Measurements from ENCODE around the gene ARHGDIG. TPM values are rescaled to one million over a fixed set of nuclear protein-coding genes. Genes with fewer than 3 reads are reported as not detected.

The ARHGDIG gene
- total RNA-seq, 1 experiment from 2014 or later, result 2.4 TPM

DNA sequence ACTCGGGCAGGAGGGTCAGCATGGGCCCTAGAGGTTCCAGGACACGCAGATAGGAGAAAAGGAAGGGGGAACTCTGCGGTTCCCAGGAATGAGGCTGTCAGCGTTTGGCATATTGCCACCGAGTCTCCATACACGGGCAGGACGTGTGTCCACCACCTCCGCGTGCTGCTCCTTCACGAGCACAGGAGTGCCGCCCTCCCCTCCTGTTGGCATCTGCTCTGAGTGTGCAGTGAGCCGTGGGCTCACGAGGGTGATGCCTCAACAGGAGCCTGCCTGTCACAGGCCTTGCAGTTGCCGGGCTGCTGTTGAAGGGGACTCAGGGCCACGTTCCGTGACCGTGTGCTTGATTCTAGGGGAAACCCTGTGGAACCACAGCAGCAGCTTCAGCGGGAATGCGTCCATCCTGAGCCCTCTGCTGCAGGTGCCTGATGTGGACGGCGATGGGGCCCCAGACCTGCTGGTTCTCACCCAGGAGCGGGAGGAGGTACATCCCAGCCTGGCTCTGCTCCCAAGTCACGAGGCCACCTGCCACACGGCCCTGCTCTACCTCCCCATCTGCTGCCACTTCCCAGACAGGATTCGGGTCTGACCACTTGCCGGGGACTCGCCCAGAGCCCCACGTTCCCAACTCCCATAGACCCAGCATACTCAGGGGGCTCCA lies 19.2 kb upstream of the ARHGDIG start:
- POLR2A ChIA-PET, result no interaction called here
- ATAC-seq, result no peak
- CTCF ChIA-PET, result no interaction called here
- H3K36me3 ChIP-seq (ENCODE audit: control insufficient read depth, insufficient read depth, low read length), result no peaks in the 10 kb centered on the region
- in situ Hi-C loops (cut with HindIII; ENCODE audit: low pct_unique_long_range_greater_than_20kb, low sequenced_read_pairs) (no loop called here), intact Hi-C loops (cut with micrococcal nuclease; ENCODE audit: unreplicated experiment) (no loop called here)
- TF ChIP-seq, protein P1, sequence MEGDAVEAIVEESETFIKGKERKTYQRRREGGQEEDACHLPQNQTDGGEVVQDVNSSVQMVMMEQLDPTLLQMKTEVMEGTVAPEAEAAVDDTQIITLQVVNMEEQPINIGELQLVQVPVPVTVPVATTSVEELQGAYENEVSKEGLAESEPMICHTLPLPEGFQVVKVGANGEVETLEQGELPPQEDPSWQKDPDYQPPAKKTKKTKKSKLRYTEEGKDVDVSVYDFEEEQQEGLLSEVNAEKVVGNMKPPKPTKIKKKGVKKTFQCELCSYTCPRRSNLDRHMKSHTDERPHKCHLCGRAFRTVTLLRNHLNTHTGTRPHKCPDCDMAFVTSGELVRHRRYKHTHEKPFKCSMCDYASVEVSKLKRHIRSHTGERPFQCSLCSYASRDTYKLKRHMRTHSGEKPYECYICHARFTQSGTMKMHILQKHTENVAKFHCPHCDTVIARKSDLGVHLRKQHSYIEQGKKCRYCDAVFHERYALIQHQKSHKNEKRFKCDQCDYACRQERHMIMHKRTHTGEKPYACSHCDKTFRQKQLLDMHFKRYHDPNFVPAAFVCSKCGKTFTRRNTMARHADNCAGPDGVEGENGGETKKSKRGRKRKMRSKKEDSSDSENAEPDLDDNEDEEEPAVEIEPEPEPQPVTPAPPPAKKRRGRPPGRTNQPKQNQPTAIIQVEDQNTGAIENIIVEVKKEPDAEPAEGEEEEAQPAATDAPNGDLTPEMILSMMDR (IDR thresholded peaks at IDR 0.05), result no peak
- TF ChIP-seq POLR2AphosphoS5 (IDR thresholded peaks at IDR 0.05; ENCODE audit: low read depth, low read length) (no peak), SIN3A (IDR thresholded peaks at IDR 0.05; ENCODE audit: borderline replicate concordance, insufficient read depth, low read depth, low read length) (no peak), TCF7L2 (IDR thresholded peaks at IDR 0.05; ENCODE audit: low read depth, low read length) (no peak)
- TF ChIP-seq, protein P2, sequence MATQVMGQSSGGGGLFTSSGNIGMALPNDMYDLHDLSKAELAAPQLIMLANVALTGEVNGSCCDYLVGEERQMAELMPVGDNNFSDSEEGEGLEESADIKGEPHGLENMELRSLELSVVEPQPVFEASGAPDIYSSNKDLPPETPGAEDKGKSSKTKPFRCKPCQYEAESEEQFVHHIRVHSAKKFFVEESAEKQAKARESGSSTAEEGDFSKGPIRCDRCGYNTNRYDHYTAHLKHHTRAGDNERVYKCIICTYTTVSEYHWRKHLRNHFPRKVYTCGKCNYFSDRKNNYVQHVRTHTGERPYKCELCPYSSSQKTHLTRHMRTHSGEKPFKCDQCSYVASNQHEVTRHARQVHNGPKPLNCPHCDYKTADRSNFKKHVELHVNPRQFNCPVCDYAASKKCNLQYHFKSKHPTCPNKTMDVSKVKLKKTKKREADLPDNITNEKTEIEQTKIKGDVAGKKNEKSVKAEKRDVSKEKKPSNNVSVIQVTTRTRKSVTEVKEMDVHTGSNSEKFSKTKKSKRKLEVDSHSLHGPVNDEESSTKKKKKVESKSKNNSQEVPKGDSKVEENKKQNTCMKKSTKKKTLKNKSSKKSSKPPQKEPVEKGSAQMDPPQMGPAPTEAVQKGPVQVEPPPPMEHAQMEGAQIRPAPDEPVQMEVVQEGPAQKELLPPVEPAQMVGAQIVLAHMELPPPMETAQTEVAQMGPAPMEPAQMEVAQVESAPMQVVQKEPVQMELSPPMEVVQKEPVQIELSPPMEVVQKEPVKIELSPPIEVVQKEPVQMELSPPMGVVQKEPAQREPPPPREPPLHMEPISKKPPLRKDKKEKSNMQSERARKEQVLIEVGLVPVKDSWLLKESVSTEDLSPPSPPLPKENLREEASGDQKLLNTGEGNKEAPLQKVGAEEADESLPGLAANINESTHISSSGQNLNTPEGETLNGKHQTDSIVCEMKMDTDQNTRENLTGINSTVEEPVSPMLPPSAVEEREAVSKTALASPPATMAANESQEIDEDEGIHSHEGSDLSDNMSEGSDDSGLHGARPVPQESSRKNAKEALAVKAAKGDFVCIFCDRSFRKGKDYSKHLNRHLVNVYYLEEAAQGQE (IDR thresholded peaks at IDR 0.05; ENCODE audit: insufficient read depth in 1 of 2, low read depth in 2 of 2, low read length in 1 of 2), result no peak
- no peak for DNase-seq (ENCODE audit: low read depth, low spot score)
- no peaks in the 10 kb centered on the region; the same call in 1 of the 2 replicates for H3K4me1 ChIP-seq (ENCODE audit: control insufficient read depth, insufficient read depth, low read length)
- H3K27ac ChIP-seq (ENCODE audit: low read length), result no peak overlapping the region
- no peaks in the 10 kb centered on the region for H3K9me3 ChIP-seq (ENCODE audit: control insufficient read depth, insufficient read depth, low read depth, low read length)
- BruUV-seq (replicated peaks), result no TSS peak
- H3K27me3 ChIP-seq (ENCODE audit: control insufficient read depth, insufficient read depth, low read length), result no peaks in the 10 kb centered on the region
- no peak overlapping the region for H3K4me3 ChIP-seq (ENCODE audit: low read depth in 2 of 2, low read length in 2 of 2)

DNA sequence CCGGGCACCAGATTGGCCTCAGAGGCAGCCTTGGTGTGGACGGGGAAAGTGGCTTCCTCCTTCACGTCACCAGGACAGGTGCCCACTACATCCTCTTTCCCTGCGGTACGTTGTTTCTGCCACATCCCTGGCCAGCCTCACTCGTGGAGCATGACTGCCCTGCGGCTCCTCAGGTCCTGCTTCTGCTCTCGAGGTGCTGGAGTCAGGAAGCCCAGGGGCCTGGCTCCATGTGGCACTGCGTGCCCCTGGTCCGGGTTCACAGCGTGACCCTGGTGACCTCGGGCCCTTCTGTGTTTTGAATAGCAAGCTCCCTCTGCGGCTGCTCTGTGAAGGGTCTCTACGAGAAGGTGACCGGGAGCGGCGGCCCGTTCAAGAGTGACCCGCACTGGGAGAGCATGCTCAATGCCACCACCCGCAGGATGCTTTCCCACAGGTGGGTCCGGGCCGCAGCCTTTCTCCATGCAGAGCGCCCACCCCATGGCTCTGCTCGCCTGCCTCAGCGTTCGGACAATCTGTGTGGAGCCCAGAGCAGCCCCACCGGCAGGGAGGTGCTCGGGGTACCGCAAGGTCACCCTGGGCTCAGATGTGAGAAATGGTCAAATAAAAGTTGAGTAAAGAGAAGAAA lies 18.2 kb upstream of the ARHGDIG start:
- BruUV-seq (replicated peaks), result no TSS peak
- intact Hi-C loops (cut with micrococcal nuclease; ENCODE audit: unreplicated experiment) (no loop called here), in situ Hi-C loops (cut with HindIII; ENCODE audit: low pct_unique_long_range_greater_than_20kb, low sequenced_read_pairs) (no loop called here)
- ATAC-seq (no peak), DNase-seq (ENCODE audit: low read depth, low spot score) (no peak)
- H3K27ac ChIP-seq (ENCODE audit: low read length), result no peak overlapping the region
- ChIA-PET POLR2A (no interaction called here), CTCF (no interaction called here)
- TF ChIP-seq, protein P1 (IDR thresholded peaks at IDR 0.05), result no peak
- no peak for TF ChIP-seq SIN3A (IDR thresholded peaks at IDR 0.05; ENCODE audit: borderline replicate concordance, insufficient read depth, low read depth, low read length)
- no peak for TF ChIP-seq POLR2AphosphoS5 (IDR thresholded peaks at IDR 0.05; ENCODE audit: low read depth, low read length)
- TF ChIP-seq, protein P2 (IDR thresholded peaks at IDR 0.05; ENCODE audit: insufficient read depth in 1 of 2, low read depth in 2 of 2, low read length in 1 of 2), result no peak
- no peak for TF ChIP-seq TCF7L2 (IDR thresholded peaks at IDR 0.05; ENCODE audit: low read depth, low read length)
- H3K27me3 ChIP-seq (ENCODE audit: control insufficient read depth, insufficient read depth, low read length), result no peaks in the 10 kb centered on the region
- no peaks in the 10 kb centered on the region for H3K36me3 ChIP-seq (ENCODE audit: control insufficient read depth, insufficient read depth, low read length)
- H3K4me3 ChIP-seq (ENCODE audit: low read depth in 2 of 2, low read length in 2 of 2), result no peak overlapping the region
- no peaks in the 10 kb centered on the region; the same call in 1 of the 2 replicates for H3K4me1 ChIP-seq (ENCODE audit: control insufficient read depth, insufficient read depth, low read length)
- no peaks in the 10 kb centered on the region for H3K9me3 ChIP-seq (ENCODE audit: control insufficient read depth, insufficient read depth, low read depth, low read length)

All from Panc1 (cell line).